Fibroblast of skin of scalp (primary cell): ENCODE measurements around the gene PPP2R2D.
A peak's percentile ranks its signal among the peaks of the same experiment; 100 is the strongest.

ENCODE experiments used
- DNase-seq: peaks from one replicate; pipeline ENCODE4 v3.0.0-alpha.2; 2013

The PPP2R2D gene

DNA sequence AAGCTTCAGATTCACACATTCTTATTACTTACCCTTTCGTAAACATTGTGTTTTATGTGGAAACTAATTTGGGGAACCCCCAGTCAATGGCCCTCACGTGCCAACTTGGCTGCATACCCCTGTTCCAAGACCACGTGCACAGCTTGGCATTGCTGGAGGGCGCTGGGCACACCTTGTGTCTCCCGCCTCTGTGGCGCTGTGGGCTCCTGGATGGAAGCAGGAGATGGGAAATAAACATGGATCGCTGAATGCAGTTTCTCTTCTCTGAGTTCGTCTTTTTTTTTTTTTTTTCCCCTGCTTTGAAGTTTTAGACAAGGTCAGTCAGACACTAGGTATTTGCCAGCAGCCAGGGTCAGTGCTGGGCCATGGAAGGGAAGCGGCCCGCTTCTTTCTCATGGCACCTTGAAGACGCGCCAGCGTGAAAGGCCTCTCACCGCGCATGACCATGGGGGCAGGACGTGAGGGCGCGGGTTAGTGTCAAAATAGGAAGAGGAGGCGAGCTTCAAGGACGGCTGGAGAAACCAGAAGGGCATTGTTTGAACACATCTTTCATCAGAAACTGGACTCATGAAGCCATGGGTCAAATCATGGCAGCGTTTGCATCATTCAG is 53.7 kb downstream of the PPP2R2D start:
- DNase-seq: no peak

DNA sequence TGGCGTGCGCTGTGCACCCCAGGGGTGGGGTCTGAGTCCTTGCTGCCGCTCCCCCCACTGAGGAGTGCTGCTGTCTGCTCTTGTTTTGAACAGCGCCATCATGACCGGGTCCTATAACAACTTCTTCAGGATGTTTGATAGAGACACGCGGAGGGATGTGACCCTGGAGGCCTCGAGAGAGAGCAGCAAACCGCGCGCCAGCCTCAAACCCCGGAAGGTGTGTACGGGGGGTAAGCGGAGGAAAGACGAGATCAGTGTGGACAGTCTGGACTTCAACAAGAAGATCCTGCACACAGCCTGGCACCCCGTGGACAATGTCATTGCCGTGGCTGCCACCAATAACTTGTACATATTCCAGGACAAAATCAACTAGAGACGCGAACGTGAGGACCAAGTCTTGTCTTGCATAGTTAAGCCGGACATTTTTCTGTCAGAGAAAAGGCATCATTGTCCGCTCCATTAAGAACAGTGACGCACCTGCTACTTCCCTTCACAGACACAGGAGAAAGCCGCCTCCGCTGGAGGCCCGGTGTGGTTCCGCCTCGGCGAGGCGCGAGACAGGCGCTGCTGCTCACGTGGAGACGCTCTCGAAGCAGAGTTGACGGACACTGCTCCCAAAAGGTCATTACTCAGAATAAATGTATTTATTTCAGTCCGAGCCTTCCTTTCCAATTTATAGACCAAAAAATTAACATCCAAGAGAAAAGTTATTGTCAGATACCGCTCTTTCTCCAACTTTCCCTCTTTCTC is 55.0 kb downstream of the PPP2R2D start:
- no peak for DNase-seq

DNA sequence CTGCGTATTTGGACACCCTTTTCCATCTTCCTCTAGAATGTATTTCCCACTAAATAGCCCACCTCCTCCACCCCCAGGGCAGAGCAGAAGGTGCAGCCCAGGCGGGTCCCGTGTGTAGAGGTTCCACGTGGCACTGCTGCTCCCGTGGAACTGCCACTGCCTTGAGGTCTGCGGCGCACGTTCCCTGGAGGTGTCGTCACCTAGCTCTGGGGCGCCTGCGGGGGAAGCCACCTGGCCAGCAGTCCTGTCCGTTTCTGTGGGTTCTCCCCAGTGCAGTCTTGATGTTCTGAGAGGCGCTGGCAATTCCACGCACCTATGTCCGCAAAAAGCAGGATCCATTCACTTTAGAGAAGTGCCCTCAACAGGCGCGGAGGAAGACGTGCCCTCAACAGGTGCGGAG is 59.0 kb downstream of the PPP2R2D start:
- DNase-seq: no peak

GRCh38 chr10:131960631-131961046 is 59.8 kb downstream of the PPP2R2D start:
- no peak for DNase-seq

DNA sequence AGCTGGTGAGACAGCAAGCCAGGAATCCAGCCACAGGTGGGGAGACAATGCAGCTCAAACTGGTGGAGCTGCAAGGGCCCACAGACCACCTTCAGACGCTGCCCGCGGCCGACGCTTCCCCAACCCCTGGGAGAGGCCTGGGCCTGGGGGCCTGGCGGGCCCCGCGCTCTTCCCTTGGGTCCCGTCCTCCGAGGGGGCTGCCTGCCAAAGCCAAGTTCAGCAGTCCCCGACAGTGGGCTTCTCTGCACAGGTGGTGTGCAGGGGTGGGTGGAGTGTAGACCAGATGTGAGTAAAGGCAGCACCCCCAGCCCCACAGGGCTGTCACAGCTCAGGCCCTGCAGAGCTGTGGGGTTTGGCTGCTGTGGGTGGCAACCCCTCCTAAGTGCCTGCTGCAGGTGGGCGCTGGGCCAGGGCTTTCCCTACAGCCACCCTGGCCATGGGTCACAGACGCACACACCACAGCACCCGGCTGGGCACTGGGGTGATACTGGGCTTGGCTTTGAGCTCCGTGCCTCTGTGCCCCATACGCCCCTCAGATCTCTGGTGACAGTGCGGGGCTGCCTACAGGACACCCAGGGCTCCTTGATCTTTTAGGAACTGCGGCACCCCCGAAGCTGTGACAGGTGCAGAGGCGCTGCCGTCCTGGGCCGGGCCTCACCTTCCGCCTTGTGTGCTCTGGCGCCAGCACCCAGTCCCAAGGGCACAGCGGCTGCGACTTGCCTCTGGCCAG is 60.4 kb downstream of the PPP2R2D start:
- DNase-seq: no peak

GRCh38 chr10:131961777-131962662 is 61.2 kb downstream of the PPP2R2D start:
- no peak for DNase-seq

- DNase-seq: no peak
Measured at GRCh38 chr10:131963350-131963749, 62.5 kb downstream of the PPP2R2D start.

DNA sequence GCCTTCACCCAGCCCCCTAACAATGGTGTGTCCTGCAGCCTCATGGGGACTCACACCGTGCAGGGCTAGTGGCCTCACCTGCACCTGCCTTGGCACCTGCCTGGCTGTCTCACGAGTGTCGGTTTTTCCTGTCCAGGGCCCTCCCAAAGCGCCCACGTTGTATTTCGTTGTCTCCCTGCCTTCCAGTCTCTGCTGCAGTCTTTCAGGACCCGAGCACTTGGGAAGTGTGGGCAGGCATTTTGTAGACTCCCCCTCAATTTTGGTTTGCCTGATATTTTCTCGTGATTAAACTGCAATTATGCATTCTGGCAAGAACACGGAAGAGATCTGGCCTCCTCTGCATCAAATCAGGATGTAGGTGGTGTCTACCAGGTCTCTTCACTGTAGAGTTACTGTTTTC is 63.0 kb downstream of the PPP2R2D start:
- DNase-seq: no peak

DNA sequence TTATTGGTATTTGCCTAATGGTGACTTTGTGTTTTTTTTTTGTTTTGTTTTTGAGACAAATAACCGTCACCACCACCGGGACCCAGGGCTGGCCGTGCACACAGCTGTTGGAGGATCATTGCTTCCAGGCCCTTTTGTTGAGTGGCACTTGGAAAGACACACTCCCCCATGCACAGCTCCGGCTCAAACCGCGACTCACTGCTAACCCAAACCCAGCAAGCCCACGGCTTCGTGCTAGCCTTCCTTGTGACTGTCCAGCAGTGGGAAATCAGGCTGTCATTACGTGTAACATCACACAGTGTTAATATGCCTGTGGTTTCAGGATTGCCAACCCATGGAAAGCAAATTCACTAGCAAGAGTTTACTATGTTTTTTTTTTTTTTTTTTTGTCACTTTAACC is 63.5 kb downstream of the PPP2R2D start:
- DNase-seq: peak; percentile 31

DNA sequence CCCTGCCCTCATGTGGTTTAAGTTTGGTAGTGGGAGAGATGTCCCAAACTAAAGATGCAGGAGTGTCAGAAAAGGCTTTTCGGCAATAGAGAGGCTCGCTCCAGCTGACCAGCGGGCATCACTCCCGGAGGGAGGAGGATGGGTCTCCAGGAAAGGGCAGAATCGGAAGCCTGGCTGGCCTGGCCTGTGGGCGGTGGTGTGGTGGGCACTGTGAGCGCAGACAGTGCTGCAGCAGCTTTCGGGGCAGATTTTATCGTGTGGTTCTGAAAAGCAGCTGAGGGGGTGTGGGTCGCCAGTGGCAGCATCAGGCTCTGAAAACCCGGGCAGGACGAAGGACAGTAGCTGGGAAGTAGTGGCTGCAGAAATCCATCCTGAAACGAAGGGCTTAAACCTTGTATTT is 68.1 kb downstream of the PPP2R2D start:
- DNase-seq: no peak

DNA sequence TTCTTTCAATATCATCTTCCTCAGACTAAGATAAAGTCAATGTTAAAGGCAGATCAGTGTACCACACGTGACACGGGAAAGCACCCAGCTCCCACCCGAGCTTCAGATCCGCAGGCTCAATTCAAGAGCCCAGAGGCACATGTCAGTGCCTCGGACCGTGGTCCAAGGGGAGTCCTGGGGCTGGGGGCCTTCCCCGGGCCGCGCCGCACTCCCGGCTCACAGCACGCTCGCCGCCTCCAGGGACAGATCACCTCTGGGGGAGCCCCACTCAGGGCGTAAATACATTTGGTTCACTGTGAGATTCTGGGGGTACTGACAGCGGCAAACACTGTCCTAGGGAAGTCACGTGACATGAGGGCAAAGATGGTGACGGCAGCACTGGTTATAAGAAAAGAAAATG is 70.1 kb downstream of the PPP2R2D start:
- no peak for DNase-seq

DNA sequence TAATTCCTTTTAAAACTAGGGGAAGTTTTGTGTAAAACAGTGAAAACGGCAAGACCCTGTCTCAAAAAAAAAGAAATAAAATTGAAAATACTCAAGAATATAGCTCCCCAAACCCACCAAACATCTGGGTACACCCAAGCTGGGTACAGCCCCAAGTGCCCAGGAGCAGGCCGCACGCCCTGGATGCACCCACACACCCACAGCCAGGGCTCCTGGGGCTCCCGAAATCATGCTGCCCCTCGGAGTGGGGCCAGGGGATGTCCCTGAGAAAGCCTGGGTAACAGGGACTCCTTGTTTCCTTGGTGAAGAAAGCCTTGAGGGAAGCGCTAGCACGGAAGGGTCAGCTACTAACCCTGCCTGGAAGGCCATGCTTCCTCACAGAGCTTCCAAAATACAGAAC is 70.8 kb downstream of the PPP2R2D start:
- DNase-seq: no peak

- peak; percentile 40 for DNase-seq
Measured at GRCh38 chr10:131972474-131973071, 71.8 kb downstream of the PPP2R2D start.

DNA sequence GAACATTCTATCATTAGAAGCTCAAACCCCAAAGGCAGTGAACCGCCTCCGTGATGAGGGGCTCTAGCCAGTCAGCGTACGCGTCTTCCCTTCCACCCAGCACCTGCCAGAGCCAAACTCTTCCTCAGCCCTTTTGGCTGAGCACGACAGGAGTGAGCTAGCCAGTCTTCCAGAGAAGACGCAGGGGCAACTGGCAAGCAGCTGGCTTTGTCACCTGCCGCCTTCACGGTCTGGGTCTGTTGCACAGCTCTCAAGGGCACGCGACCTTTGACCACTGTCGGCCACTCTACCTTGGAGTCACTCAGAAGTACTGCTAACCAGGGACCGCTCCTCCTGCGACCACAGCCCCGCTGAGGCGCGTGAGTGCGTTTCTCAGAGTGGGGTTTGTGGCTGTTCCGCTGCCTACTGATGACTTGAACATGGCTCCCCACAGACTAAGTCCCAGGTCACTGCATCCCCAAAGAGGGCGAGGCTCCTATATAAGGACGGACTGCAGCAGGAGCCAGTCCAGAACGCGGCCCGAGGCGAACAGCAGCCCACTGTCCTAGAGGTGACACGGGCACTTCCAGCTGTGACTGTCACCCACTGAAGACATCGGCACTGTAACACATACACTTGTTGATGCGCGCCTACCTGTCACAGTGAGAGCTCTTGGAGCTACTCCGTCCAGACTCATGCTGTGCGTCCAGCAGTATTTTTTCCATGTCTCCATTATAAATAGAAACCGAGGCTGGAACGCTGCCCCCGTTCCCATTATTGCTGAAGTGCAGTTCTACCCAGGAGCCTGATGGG is 72.5 kb downstream of the PPP2R2D start:
- no peak for DNase-seq

DNA sequence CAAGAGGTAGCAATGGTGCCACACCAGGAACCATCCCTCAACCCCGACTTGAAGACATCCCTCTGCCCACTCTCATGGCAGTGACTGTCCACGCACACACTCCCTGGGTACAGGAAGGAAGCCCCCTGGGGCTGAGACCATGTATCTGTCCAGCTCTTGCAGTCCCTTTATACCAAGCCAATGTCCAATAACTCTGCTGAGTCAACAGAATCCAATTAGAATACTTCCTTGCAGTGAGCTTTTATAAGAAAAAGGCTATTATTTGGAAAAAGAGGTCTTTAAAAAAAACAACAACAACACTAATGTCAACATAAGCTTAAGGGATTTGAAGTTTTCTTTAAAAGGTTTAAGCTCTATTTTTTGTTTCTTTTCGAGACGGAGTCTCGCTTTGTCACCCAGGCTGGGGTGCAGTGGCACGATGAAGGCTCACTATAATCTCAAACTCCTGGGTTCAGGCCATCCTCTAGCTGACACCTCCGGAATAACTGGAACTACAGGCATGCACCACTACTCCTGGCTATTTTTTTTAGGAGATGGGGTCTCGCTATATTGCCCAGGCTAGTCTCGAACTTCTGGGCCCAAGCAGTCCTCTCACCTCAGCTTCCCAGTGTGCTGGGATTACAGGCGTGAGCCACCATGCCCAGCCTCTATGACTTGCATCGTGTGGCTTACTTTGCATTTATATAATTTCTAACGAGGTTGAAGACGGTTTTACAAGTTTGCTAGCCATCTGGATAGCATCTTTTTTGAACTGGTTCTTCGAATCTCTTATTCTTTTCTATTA is 73.4 kb downstream of the PPP2R2D start:
- DNase-seq: no peak

DNA sequence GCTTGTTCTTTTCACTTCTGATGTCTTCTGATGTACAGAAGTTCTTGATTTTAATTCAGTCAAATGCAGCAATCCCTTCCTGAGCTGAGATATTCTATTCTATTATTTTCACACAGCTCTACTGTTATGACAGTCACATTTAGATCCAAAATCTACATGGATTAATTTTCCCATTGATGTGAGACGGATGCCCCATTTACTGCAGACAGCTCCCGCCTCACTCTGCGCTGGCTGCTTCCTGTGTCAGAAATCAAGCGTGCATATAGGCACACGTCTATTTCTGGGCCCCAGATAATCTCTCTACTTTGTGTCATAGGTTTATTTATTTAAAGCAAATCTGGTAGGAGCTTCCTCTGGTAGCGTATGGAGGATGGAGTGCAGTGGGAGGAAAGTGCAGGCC is 74.2 kb downstream of the PPP2R2D start:
- DNase-seq: no peak

DNA sequence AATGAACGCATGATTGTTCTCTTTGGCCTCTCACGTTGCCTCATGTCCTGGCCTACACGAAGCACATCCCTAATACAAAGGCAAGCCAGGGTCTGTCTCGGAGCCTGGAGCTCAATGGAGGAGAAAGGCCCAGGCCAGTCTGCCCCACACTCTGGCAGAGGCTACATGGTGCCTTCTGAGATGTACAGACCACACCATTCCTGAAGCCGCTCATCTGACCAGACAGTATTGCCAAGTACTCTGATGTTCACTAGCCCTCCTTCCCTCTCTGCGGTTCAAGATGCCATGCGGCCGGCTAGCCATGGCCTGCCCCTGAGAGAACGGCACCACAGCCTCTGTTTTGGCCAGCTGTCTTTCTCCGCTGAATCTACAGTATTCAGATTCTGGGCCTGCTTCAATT is 75.0 kb downstream of the PPP2R2D start:
- DNase-seq: no peak

GRCh38 chr10:131977323-131978096 is 76.7 kb downstream of the PPP2R2D start:
- no peak for DNase-seq

- no peak for DNase-seq
Measured at GRCh38 chr10:131978366-131978765, 77.6 kb downstream of the PPP2R2D start.

- DNase-seq: no peak
Measured at GRCh38 chr10:131978851-131979250, 78.0 kb downstream of the PPP2R2D start.
